GM06990 (cell line): ENCODE data around the gene DEFB124.

Experiments used
- DNase-seq: peaks from one replicate; pipeline ENCODE4 v3.0.0-alpha.2; 2011; ENCODE audit not compliant: insufficient read length; ENCODE audit errors: extremely low read depth
- H3K27me3 ChIP-seq: replicated peaks from 2 replicates; pipeline ENCODE4 v1.6.0; 2011; ENCODE audit warnings: low read length; ENCODE audit not compliant: control insufficient read depth, insufficient read depth
- H3K36me3 ChIP-seq: 2 replicates; pipeline ENCODE4 v1.5.1; 2011; ENCODE audit warnings: low read length; ENCODE audit not compliant: control insufficient read depth, insufficient read depth
- H3K4me3 ChIP-seq: replicated peaks from 2 replicates; pipeline ENCODE4 v1.5.1; 2011; ENCODE audit warnings: low read depth, mild to moderate bottlenecking, control low read depth, low read length
- CTCF ChIP-seq: IDR thresholded peaks from 2 replicates; pipeline ENCODE4 v1.5.1; 2011; ENCODE audit warnings: low read length, control low read depth, mild to moderate bottlenecking, inconsistent platforms; ENCODE audit not compliant: insufficient read depth, poor library complexity, severe bottlenecking

The DEFB124 gene

GRCh38 chr20:31516651-31517050 lies 41.7 kb upstream of the DEFB124 start:
- TF ChIP-seq CTCF, result no peak
- Histone ChIP-seq H3K36me3 (peaks cover 2% of the 10 kb centered on the region; the same call in 1 of the 2 replicates), H3K4me3 (no peak overlapping the region), H3K27me3 (no peaks in the 10 kb centered on the region)
- DNase-seq, result no peak

GRCh38 chr20:31516166-31516565 lies 41.2 kb upstream of the DEFB124 start:
- DNase-seq, result no peak
- Histone ChIP-seq H3K27me3 (no peaks in the 10 kb centered on the region), H3K4me3 (peak overlapping the region; percentile 98; the same call in 1 of the 2 replicates), H3K36me3 (peaks cover 2% of the 10 kb centered on the region; the same call in 1 of the 2 replicates)
- no peak for TF ChIP-seq CTCF

- TF ChIP-seq CTCF, result no peak
- Histone ChIP-seq H3K4me3 (peak overlapping the region; percentile 98), H3K36me3 (peaks cover 1% of the 10 kb centered on the region; the same call in 1 of the 2 replicates), H3K27me3 (no peaks in the 10 kb centered on the region)
- no peak for DNase-seq
These were observed 40.8 kb upstream of the DEFB124 start for GRCh38 chr20:31515775-31516107.

- Histone ChIP-seq H3K27me3 (no peaks in the 10 kb centered on the region), H3K36me3 (no peaks in the 10 kb centered on the region; the same call in 1 of the 2 replicates), H3K4me3 (peak overlapping the region; percentile 98)
- TF ChIP-seq CTCF, result no peak
- DNase-seq, result no peak
These were observed 40.3 kb upstream of the DEFB124 start for GRCh38 chr20:31515072-31515774.

GRCh38 chr20:31514154-31515071 lies 39.5 kb upstream of the DEFB124 start, which contains the start of gene HM13:
Gene HM13, plus strand, starts transcription at chr20:31514442. Its CDS starts 110 bp downstream, at chr20:31514552.
- no peaks in the 10 kb centered on the region for H3K27me3 ChIP-seq
- peak; percentile 94 for DNase-seq
- no peaks in the 10 kb centered on the region; the same call in 1 of the 2 replicates for H3K36me3 ChIP-seq
- peak within 1 kb of the TSS; percentile 98 for H3K4me3 ChIP-seq
- peak; percentile 79 for TF ChIP-seq CTCF
